NCI-H526 treated with DMSO at 0.1 percent for 48 hours (cell line): ENCODE data around the gene CUTA.

ENCODE experiments used
- DNase-seq: peaks from one replicate; lab custom pipeline; 2025; lab: John Stamatoyannopoulos, UW

The CUTA gene

DNA sequence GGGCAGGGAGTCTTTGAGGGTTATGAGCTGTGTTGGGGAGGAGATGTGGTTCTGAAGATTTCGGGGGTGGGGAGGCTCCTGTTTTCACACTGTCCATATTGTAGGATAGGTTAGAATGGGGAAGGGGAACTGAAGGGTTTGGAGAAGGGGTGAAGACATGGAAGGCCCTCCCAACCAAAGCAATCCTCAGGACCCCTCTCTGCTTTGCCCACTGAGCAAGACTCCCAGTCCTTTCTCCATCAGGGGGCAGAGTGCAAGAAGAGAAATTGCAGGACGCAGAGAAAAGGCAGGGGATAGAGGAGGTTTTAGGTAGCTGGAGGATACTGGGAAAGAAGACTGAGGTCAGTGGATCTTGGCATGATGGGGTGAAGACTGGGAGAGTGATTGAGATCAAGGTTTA is 5.9 kb upstream of the CUTA start:
- no peak for DNase-seq

DNA sequence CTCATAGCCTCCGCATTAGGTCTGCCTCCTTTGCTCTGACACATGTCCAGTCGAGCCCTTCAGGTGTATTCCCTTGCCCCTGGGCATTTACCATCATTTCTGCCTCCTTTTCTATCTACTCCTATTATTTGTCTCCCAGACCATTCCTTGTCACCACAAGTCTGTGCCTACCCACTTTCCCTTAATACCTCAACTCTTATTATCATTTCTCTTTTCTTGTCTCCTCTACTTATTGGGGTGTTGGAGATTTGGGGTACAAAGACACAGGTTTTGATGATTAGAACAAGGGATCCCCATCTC is 3.4 kb upstream of the CUTA start:
- no peak for DNase-seq

DNA sequence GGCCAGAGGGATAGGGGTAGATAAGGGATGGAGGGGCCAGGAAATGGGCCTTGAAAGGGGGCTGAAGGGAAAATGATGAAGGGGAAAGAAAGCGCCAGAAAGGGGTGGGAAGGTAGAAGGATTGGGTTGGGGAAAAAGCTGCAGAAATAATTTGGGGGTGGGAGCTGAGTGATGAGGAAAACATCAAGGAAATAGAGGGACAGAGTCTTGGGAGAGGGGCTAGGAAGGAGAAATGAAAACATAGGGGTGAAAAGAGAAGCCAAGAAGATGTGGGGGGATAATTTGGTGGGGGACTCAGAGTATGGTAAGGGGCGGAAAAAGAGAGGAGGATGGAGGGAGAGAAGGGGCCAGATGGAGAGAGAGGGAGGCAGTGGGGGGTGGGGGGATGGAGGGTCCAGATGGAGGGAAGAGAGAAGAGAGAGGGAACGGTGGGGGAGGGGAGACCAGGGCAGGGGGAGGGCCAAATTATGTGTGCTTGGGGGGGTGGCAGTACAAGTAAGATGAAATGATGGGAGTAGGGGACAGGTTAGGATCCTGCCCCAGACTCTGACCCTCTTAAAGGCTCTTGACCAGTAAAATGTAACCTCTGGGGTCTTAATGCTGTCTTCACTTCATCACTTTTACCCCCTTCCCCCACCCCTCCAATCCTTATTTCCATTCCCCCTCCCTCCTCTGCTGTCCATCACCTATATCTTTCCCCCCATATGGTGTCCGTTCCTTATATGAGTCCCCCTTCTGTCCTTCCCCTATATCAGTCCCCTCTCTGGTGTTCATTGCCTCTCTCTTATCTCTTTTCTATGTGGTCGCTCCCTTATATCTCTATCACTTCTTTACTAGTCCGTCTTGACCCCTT is 2.8 kb upstream of the CUTA start:
- no peak for DNase-seq

DNA sequence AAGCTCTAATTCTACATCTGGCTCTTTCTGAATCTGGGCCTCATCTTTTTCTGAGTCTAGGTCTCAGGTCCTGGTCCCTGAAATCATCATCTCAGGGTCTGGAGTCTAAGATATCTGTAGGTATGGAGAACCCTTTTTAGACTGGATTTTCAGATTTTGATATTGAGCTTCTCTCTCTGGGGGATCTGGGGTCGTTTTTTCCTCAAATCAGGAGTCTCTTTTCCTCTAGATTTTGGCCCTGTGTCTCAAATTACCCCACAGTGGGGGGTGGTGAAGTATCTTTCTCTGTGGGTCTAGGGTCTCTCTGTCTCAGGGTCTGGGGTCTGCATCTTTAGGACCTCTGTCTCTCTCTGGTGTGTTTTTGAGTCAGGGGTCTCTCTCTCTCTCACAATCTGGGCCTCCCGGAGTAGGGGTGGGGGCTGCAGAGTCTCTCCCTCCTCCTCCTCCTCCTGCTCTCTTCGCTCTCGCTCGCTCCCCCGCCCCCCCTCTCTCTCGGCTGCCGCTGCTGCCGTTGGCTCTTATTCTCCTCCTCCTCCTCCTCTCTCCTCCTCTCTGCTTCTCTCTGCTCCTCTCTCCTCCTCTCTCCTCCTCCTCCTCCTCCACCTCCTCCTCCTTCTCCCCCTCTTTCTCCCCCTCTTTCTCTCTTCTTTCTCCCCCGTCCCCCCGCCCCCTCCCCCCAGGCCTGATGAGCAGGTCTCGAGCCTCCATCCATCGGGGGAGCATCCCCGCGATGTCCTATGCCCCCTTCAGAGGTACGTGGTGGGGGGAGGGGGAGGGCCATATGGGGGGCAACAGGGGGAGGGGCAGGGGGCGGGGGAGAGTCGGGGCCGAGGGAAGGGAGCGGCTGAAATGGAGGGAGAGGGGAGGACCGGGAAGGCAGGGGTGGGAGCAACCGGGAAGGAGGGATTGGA is 1.9 kb upstream of the CUTA start, which contains the start of gene SYNGAP1:
TSS of gene SYNGAP1 (plus strand) at position 486 of the 911 bp plus-strand sequence. CDS start at position 686, 200 bp downstream.
- DNase-seq: peak; percentile 19

DNA sequence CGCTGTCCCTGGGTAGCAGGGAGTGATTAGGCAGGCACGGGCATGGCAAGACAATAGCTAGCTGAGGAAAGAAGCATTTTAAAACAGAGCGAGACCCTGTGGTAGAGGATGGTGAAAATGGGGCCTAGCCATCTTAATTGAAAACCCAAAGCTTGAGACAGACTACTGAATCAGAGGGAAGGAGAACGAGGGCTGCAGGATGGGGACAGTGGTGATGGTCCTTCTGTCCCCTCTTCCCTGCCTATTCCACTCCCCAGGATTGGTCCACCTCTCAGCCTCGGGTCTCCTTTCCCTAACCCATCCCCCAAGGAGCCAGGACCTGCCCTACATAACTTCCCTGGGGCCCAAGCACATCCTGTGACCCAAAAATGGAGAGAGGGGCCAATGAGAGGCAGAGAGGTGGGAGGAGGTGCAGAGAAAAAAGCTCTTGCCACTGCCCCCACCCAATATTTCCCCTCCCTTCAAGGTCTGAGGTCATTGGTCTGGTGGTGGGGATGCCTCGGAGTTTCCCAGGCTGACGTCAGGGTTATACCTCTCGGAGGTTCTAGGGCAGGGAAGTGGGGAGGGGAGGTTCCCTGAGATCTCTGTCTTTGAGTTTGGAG is 884 bp upstream of the CUTA start:
- no peak for DNase-seq

DNA sequence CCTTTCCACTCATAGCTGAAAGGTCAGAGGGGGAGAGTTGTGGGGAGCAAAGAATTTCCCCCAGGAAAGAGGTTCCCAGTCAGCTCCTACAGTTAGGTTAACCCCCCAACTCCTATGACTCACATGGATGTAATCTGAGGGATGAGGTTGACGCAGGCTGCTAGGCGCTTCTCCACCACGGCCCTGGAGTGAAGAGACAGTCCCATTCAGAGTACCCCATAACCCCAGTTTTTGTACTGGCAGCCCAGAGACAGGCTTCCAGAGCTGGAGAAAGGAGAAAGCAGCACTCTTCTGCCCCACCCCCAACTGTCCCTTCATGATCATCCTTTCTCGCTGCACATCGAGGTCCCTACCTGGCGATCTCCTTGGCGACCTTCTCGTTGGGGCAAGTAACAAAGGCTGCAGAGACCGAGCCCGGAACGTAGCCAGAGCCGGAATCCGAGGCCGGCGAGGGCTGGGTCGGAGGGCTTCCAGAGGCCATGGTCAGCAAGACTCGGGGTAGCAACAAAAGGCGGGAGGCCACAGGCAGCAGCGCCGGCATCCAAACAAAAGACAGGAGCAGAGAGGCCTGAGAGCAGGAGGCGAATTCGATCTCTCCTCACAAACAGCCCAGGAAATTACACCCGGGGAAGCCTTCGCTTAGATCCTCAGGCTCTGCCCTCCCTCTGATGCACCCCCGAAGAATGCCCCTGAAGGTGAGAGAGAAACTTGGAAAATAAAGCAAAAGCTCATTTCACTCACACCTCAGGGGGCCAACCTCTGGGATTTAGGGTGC is 592 bp downstream of the CUTA start:
- no peak for DNase-seq

DNA sequence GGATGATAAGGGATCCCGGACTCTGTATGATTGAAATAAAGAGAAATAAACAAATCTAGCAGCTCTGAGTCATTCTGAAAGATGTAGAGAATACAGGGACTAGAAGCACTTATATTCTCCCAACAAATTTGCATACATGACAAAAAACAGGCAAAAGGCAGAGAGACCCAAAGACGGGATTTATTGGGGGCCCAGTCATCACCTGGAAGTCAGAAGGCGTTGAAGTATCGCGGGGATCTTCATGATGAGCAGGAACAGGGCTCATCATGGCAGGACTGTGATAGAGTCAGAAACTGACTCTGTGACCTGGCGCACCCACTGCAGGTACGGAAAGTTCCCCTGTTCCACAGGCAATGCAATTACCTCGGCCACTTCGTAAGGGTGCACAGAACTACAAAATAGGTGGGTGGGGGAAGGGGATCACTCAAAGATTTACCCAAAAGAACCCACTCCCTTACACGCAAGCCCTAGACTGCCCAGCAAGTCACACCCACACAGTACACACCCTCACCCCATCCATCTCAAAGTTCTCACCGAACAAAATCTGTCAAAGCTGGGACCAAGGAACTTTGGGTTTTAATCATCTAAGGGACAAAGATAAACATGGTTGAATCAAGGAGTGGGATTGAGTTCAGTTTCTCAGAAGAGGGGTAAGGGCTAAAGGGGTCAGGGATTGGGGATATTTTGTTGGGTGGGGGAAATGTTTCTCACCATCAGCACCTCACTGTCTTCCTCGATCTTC is 1.4 kb downstream of the CUTA start:
- no peak for DNase-seq

DNA sequence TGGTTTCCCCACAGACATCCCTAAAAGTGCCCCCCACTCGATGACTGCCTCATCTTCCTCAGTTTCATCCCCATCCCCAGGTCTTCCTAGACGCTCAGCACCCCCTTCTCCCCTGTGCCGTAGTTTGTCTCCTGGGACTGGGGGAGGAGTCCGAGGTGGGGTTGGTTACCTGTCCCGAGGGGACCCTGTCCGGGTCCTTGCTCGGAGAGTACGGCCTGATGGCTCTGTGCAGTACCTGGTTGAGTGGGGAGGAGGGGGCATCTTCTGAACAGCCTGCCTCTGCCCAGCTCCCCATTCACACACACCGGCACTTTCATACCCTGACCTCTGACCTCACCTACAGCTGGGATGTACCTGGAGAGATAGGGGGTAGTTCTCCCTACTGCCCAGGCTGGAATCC is 2.1 kb downstream of the CUTA start:
- no peak for DNase-seq

DNA sequence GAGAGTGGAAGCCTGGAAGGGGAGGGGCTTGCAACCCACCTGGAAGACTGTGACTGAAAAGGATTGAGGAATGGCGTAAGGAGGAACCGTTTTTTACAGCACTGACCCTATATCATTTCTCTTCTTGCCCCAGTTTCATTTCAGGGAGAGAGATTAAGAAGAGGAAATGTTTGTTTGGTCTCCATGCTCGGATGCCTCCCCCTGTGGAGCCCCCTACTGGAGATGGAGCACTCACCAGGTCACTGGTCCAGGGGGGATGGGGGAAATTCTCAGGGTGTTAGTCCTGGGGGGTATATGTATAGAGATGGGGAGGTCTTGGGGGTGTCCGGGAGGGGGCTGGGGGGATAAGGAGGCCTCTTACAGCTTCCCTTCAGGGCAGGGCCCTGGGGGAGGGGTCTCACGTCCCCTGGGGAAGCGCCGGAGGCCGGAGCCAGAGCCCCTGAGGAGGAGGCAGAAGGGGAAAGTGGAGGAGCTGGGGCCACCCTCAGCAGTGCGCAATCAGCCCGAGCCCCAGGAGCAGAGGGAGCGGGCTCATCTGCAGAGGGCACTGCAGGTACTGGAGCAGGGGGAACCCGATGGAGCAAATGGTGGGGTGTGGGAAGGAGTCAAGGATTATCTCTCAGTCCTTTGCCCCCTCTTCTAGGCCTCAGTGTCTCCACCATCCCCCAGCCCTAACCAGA is 3.2 kb downstream of the CUTA start:
- DNase-seq: no peak

DNA sequence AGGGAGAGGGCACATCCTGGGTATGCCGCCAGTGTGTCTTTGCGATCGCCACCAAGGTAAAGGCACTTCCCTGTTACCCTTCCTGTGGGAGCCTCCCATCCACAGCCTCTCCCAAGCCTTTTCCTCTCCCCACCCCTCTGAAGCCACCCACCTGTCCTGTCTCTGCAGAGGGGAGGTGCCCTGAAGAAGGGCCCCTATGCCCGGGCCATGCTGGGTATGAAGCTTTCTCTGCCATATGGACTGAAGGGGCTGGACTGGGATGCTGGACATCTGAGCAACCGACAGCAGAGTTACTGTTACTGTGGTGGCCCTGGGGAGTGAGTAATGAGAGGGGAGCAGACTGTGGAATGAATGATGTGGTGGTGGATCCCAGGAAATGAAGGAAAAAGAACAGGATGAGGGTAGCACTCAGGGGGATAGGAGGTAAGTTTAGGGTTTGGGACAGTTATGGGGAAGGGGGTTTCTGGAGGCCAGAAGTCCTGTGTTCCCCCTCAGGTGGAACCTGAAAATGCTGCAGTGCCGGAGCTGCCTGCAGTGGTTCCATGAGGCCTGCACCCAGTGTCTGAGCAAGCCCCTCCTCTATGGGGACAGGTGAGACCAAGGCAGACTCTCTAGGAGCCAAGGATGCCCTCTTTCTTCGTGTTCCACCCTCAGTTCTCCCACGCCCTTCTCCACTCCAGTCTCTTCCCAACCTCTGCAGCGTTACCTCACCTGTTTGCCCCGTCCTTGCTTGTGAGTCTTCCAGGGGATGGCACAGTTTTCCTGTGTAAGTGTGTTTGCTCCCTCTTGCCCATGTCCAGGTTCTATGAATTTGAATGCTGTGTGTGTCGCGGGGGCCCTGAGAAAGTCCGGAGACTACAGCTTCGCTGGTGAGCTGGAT is 4.4 kb downstream of the CUTA start:
- DNase-seq: no peak

DNA sequence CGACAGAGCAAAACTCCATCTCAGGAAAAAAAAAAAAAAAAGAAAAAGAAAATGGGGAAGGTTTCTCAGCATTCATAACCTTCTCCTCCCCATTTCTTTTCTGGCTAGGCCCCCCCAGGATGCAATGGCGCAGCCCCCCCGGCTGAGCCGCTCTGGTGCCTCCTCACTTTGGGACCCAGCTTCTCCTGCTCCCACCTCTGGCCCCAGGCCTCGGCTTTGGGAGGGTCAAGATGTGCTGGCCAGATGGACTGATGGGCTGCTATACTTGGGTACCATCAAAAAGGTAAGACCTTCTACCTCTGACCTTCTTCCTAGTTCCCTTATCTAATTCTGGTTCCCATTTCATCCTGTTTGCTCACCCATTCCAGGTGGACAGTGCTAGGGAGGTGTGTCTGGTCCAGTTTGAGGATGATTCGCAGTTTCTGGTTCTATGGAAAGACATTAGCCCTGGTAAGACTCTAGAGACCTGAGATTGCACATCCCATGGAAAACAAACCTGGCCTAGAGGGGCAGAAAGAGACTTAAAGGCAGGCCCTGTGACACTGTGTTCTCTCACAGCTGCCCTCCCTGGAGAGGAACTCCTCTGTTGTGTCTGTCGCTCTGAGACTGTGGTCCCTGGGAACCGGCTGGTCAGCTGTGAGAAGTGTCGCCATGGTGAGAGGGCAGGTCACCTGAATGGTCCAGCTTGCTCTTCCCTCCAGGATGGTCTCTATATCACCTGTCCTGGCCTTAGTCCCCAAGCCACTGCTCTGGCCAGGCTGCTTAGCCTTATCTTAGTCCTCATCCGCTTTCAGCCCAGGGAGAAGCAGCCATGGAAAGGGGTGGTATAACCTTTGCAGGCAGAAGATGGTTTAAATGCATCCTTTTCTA is 5.5 kb downstream of the CUTA start:
- no peak for DNase-seq

DNA sequence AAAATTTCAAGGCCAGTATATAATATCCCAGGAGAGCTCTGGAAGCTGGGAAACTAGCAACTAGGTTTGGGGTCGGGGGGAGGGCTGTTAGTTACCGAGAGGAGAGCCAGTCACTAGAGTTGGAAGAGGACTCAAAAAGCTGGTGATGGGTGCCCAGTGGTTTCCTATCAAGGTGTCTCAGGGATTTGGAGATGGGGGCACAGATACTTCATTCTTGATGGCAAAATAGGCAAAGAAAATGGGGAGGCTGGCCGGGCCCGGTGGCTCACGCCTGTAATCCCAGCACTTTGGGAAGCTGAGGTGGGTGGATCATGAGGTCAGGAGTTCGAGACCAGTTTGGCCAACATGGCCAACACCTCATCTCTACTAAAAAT is 6.3 kb downstream of the CUTA start:
- no peak for DNase-seq

DNA sequence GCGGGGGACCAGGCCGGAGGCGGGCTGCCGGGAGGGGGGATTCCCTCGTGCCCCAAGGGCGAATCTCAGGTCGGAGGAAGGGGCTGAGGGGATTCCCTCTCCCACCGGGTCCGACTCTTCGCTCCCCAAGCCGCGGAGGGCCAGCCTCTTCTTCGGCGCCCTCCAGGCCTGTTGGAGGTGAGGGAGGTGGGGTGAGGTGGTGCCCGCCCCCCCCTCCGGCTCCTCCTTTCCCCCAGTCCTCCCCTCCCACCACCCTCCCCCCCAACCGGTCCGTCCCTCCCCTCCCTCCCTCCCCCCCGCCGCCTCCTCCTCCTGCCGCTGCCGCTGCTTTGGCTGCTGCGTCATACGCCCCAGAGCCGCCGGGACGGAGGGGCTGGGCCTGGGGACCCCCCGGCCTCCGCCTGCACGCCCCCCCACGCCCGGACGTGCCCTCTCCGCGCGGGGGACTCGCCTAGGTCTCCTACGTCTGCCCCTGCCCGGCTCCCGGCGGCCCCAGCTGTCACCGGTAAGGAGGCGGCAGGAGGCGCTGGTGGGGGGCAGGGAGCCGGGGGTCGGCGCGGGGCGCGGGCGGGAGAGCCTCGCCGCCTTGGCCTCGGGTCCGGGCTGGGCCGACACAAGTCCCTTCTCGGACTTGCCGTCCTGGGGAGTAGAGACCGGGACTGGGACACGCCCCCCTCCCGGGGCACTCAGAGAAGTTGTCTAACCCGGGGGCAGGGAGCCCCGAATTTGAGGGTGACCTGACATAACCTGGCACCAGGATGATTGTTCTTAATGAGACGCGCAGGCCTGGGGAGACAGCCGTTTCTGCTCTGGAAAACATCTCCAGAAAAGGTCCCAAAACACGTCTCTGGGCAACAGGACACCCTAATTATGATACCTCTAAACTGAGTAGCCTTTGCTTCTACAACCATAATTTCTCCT is 6.9 kb downstream of the CUTA start, which contains the start of gene PHF1:
TSS of gene PHF1 (plus strand) at position 304 of the 921 bp plus-strand sequence. CDS start 1,250 bp downstream, outside the sequence.
- DNase-seq: peak; percentile 57

DNA sequence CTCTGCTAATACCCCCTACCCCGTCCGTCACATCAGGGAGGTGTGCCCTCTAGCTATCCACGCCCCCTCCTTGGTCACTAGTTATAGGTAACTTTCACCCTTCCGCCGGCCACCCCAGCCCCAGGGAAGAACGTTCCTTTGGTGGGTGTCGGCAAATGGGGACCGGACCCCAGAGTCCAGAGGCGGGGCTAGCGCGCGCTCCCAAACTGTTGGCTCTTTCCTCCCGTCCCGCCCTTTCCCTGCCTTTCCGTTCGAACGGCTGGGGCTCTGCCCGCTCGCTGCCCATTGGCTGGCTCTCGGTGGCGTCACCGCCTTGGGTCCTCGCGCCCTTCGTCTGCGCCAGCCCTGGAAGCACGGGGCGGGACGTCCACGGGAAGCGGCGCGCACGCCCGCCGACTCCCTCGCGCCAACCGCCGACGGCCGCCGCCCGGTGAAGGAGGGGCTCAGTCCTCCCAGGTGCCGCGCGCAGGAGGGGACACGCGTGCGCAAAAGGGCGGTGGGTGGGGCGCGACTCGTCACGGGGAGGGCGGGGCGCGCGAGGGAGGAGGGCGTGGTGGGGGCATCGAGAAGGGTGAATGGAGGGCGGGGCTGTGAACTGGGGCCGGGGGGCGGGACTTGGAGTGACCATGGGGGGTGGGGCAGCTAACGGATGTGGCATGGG is 7.7 kb downstream of the CUTA start:
- peak; percentile 90 for DNase-seq

DNA sequence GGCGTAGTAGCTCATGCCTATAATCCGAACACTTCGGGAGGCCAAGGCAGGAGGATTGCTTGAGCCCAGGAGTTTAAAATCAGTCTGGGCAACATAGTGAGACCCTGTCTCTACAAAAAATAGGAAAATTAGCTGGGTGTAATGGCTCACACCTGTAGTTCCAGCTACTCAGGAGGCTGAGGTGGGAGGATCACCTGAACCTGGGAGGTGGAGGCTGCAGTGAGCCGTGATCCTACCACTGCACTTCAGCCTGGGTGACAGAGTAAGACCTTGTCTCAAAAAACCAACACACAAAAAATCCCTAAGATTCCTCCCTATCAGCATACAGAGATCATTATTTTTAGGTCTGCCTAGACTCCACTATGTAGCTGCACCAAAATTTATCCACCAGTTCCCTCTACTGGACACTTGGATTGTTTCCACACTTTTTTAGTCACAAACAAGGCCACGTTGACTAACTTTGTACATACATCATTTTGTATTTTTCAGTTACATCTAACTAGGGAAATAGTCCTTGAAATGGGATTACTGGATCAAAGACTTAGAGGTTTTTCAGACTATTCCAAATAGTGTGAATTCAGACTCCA is 10.7 kb downstream of the CUTA start:
- no peak for DNase-seq

DNA sequence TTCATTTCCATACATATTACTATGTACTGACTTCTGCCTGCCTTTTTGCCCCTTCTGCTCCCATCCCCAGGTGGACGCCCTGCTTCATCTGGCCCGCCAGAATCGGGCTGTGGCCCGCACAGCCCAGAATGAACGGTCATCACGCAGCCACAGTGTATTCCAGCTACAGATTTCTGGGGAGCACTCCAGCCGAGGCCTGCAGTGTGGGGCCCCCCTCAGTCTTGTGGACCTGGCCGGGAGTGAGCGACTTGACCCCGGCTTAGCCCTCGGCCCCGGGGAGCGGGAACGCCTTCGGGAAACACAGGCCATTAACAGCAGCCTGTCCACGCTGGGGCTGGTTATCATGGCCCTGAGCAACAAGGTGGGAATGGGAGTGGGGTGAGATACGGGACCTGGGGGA is 11.8 kb downstream of the CUTA start:
- DNase-seq: no peak
